ENCODE measurements around the gene PUS10.

The PUS10 gene

DNA sequence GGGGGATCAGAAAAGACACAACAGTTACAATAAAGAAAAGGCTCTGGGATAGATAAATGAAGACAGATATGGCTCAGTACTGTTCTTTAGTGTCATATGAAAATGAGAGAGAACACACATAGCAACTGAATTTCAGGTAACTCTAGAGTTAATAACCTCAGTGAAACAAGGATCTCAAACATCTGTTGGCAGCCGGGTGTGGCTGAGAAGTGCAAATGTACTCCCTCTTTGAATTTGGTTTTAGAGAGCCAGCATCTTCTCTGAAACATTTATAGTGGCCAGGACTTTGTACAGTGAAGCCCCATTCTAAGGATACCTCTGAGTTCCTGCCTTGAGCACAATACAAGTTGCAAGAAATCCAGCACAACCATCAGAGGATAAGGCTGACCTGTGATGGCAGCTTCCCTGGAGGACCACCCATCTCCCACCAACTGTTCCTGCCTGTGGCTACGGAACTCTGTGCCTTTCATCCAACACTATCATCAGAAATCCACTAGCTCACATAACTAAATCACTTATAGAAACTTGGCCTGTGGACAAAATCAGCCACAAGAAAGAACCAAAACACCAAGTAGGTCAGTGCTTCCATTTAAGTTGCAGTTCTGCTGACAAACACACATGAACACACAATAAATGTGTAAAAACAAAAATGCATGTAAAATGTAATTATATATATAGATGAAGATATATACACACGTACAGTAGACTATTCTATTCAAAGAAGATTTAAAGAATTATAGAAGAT lies 37.8 kb downstream of the PUS10 start:
- no peak overlapping the region for H2AK5ac ChIP-seq (ENCODE audit: low read length)
- H3K56ac ChIP-seq (ENCODE audit: low read length) = no peak overlapping the region
- H3K79me2 ChIP-seq (ENCODE audit: control insufficient read depth, insufficient read depth, low read length) = no peaks in the 10 kb centered on the region
- no peak overlapping the region for H3K23ac ChIP-seq (ENCODE audit: low read length)
- no peak overlapping the region for H4K8ac ChIP-seq (ENCODE audit: low read depth, low read length)
- H2BK15ac ChIP-seq (replicated peaks; ENCODE audit: low read depth) = no peak overlapping the region
- no peaks in the 10 kb centered on the region for H3K36me3 ChIP-seq (ENCODE audit: control insufficient read depth, insufficient read depth, low read length)
- no peak overlapping the region for H3K4me2 ChIP-seq (ENCODE audit: low read length)
- H3K4me1 ChIP-seq (ENCODE audit: control insufficient read depth, low read depth, low read length) = no peaks in the 10 kb centered on the region
- no peak overlapping the region for H4K5ac ChIP-seq (ENCODE audit: low read length)
- no peak overlapping the region for H3K4me3 ChIP-seq (ENCODE audit: low read length)
- DNase-seq = no peak
- no peak overlapping the region for H3K4ac ChIP-seq (ENCODE audit: low read depth, low read length)
- H3K27me3 ChIP-seq (ENCODE audit: insufficient read depth, low read length, poor library complexity) = no peaks in the 10 kb centered on the region
- WGBS (ENCODE audit: extremely low coverage, insufficient coverage, low lambda C conversion rate) = no CpG with 5 or more reads among the region's 3 CpGs
- H3K27ac ChIP-seq (ENCODE audit: low read depth, low read length) = no peak overlapping the region
- H2BK120ac ChIP-seq (ENCODE audit: low read depth, low read length) = no peak overlapping the region
- H3K79me1 ChIP-seq (ENCODE audit: low read length) = no peaks in the 10 kb centered on the region
- H2BK5ac ChIP-seq (ENCODE audit: low read length) = no peak overlapping the region
- H3K18ac ChIP-seq (ENCODE audit: low read length) = no peak overlapping the region
- H3K9ac ChIP-seq (ENCODE audit: low read length) = no peak overlapping the region

DNA sequence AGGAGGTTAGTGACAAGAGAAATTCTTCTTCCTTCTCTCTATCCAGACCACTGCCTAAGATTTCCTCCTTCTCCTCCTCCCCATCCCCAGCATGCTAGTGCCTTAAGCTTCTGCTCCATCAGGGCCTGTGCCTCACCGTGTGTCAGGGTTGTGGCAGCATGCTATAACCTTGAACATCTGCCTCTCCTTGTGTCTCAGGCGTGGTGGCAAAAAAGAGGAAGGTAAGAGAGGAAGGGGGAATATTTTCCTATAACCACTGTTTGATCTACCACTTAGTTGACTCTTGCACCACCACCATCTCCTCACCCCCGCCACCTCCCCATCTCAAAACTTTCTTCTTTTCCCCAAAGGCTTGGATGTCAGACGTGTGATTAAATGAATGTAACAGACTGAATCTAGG lies 38.8 kb downstream of the PUS10 start:
- Histone ChIP-seq H4K5ac (ENCODE audit: low read length) (no peak overlapping the region), H3K23ac (ENCODE audit: low read length) (no peak overlapping the region), H3K4me2 (ENCODE audit: low read length) (no peak overlapping the region), H3K27me3 (ENCODE audit: insufficient read depth, low read length, poor library complexity) (no peaks in the 10 kb centered on the region), H3K4ac (ENCODE audit: low read depth, low read length) (no peak overlapping the region), H3K79me2 (ENCODE audit: control insufficient read depth, insufficient read depth, low read length) (no peaks in the 10 kb centered on the region), H2BK15ac (replicated peaks; ENCODE audit: low read depth) (no peak overlapping the region), H2BK120ac (ENCODE audit: low read depth, low read length) (no peak overlapping the region), H3K36me3 (ENCODE audit: control insufficient read depth, insufficient read depth, low read length) (no peaks in the 10 kb centered on the region), H3K4me3 (ENCODE audit: low read length) (no peak overlapping the region), H3K79me1 (ENCODE audit: low read length) (no peaks in the 10 kb centered on the region), H3K9ac (ENCODE audit: low read length) (no peak overlapping the region), H3K18ac (ENCODE audit: low read length) (no peak overlapping the region), H3K27ac (ENCODE audit: low read depth, low read length) (no peak overlapping the region), H4K8ac (ENCODE audit: low read depth, low read length) (no peak overlapping the region), H3K4me1 (ENCODE audit: control insufficient read depth, low read depth, low read length) (no peaks in the 10 kb centered on the region), H3K56ac (ENCODE audit: low read length) (no peak overlapping the region), H2AK5ac (ENCODE audit: low read length) (no peak overlapping the region), H2BK5ac (ENCODE audit: low read length) (no peak overlapping the region)
- no CpG with 5 or more reads among the region's 4 CpGs for WGBS (ENCODE audit: extremely low coverage, insufficient coverage, low lambda C conversion rate)
- no peak for DNase-seq

DNA sequence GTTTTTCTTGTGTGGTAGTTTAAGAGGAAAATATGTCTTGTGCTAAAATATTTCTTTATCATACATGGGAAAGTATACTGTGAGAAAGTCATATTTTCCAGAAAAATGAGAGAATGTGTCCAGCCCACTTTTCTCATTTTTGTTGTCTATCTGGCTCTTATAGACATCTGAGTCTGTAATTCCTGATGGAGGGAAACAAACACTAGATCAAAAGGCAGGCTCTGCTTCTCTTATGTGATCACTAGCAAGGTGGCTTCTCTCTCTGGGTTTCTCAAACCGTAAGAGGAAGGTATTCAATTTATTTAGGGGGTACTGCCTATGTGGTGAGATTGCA lies 40.5 kb downstream of the PUS10 start:
- Histone ChIP-seq H2BK120ac (ENCODE audit: low read depth, low read length) (no peak overlapping the region), H2BK5ac (ENCODE audit: low read length) (no peak overlapping the region), H3K36me3 (ENCODE audit: control insufficient read depth, insufficient read depth, low read length) (no peaks in the 10 kb centered on the region), H3K23ac (ENCODE audit: low read length) (no peak overlapping the region), H4K8ac (ENCODE audit: low read depth, low read length) (no peak overlapping the region), H3K18ac (ENCODE audit: low read length) (no peak overlapping the region), H3K79me2 (ENCODE audit: control insufficient read depth, insufficient read depth, low read length) (no peaks in the 10 kb centered on the region), H3K27ac (ENCODE audit: low read depth, low read length) (no peak overlapping the region), H3K4me2 (ENCODE audit: low read length) (no peak overlapping the region), H3K27me3 (ENCODE audit: insufficient read depth, low read length, poor library complexity) (no peaks in the 10 kb centered on the region), H3K4me1 (ENCODE audit: control insufficient read depth, low read depth, low read length) (no peaks in the 10 kb centered on the region), H3K4ac (ENCODE audit: low read depth, low read length) (no peak overlapping the region), H3K9ac (ENCODE audit: low read length) (no peak overlapping the region), H3K56ac (ENCODE audit: low read length) (no peak overlapping the region), H4K5ac (ENCODE audit: low read length) (no peak overlapping the region), H2AK5ac (ENCODE audit: low read length) (no peak overlapping the region), H2BK15ac (replicated peaks; ENCODE audit: low read depth) (no peak overlapping the region), H3K4me3 (ENCODE audit: low read length) (no peak overlapping the region), H3K79me1 (ENCODE audit: low read length) (no peaks in the 10 kb centered on the region)
- no CpG with 5 or more reads among the region's 1 CpG for WGBS (ENCODE audit: extremely low coverage, insufficient coverage, low lambda C conversion rate)
- no peak for DNase-seq

DNA sequence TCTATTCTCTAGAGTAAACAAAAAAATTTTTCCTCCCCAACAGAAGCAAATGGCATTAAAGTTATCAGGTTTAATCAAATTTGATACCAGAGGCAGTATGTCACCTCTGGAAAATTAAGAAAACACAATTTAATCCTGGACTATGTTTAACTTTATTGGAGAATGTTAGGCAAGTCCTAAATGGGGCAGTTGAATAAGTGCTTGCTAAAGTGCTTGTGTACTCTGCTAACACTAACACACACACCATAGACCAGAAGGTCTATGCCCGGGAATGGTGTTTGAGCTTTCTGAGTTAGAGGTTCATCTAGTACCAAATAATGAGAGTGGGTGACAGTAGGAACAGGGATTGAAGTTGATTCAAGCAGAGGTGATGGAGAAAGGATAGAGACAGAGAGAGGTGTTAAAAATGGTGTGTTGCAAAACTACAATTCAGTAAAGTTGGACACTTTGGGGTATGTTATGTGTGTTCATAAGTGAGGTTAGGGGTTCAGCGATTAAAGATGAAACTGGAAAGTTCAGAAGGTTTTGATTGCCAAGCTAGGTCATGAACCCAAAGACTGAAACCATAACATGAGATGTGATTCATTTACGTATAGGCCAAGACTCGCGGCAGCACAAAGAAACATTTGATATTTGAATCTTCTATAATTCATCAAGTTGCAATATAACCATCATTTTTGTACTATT lies 41.0 kb downstream of the PUS10 start:
- no peak overlapping the region for H2BK120ac ChIP-seq (ENCODE audit: low read depth, low read length)
- H3K4me1 ChIP-seq (ENCODE audit: control insufficient read depth, low read depth, low read length) = no peaks in the 10 kb centered on the region
- no peak overlapping the region for H3K4me2 ChIP-seq (ENCODE audit: low read length)
- H3K9ac ChIP-seq (ENCODE audit: low read length) = no peak overlapping the region
- H2BK15ac ChIP-seq (replicated peaks; ENCODE audit: low read depth) = no peak overlapping the region
- no peaks in the 10 kb centered on the region for H3K36me3 ChIP-seq (ENCODE audit: control insufficient read depth, insufficient read depth, low read length)
- no peak overlapping the region for H2BK5ac ChIP-seq (ENCODE audit: low read length)
- H3K4me3 ChIP-seq (ENCODE audit: low read length) = no peak overlapping the region
- no peak for DNase-seq
- no peak overlapping the region for H3K27ac ChIP-seq (ENCODE audit: low read depth, low read length)
- no peak overlapping the region for H3K23ac ChIP-seq (ENCODE audit: low read length)
- H4K8ac ChIP-seq (ENCODE audit: low read depth, low read length) = no peak overlapping the region
- H3K18ac ChIP-seq (ENCODE audit: low read length) = no peak overlapping the region
- no peak overlapping the region for H4K5ac ChIP-seq (ENCODE audit: low read length)
- no peak overlapping the region for H3K56ac ChIP-seq (ENCODE audit: low read length)
- H3K4ac ChIP-seq (ENCODE audit: low read depth, low read length) = no peak overlapping the region
- H3K79me2 ChIP-seq (ENCODE audit: control insufficient read depth, insufficient read depth, low read length) = no peaks in the 10 kb centered on the region
- no CpG with 5 or more reads among the region's 5 CpGs for WGBS (ENCODE audit: extremely low coverage, insufficient coverage, low lambda C conversion rate)
- H2AK5ac ChIP-seq (ENCODE audit: low read length) = no peak overlapping the region
- H3K27me3 ChIP-seq (ENCODE audit: insufficient read depth, low read length, poor library complexity) = no peaks in the 10 kb centered on the region
- H3K79me1 ChIP-seq (ENCODE audit: low read length) = no peaks in the 10 kb centered on the region

DNA sequence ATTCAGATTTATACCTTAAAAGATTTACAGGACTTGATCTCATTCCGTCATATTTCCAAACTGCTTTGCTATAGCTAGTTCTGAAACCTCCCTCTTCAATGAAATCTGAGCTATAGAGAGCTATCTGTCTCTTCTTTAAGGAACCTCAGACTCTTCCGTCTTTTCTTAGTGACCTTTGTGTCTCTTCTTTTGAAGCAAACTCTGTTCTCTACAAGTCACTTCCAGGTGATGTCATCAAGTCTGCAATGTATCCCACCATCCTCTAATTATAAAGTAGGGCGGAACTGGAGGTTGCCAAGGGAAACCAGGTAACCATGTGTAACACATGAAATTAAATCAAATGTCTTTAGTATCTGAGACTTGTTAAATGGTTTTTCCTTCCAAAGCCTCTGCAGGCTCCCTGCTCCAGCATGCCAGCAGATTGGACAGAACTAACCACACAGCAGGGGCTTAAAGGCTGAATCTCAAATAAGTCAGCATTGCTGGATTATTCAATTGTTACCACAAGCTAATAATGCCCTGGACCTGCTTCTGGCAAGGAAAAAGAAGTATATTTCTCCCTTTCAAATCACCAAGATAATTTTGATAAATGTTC lies 41.7 kb downstream of the PUS10 start:
- Histone ChIP-seq H4K8ac (ENCODE audit: low read depth, low read length) (no peak overlapping the region), H3K79me1 (ENCODE audit: low read length) (no peaks in the 10 kb centered on the region), H3K9ac (ENCODE audit: low read length) (no peak overlapping the region), H3K23ac (ENCODE audit: low read length) (no peak overlapping the region), H3K4me3 (ENCODE audit: low read length) (no peak overlapping the region), H3K4ac (ENCODE audit: low read depth, low read length) (no peak overlapping the region), H2BK5ac (ENCODE audit: low read length) (no peak overlapping the region), H3K36me3 (ENCODE audit: control insufficient read depth, insufficient read depth, low read length) (no peaks in the 10 kb centered on the region), H3K4me2 (ENCODE audit: low read length) (no peak overlapping the region), H2BK120ac (ENCODE audit: low read depth, low read length) (no peak overlapping the region), H4K5ac (ENCODE audit: low read length) (no peak overlapping the region), H3K27me3 (ENCODE audit: insufficient read depth, low read length, poor library complexity) (no peaks in the 10 kb centered on the region), H2BK15ac (replicated peaks; ENCODE audit: low read depth) (no peak overlapping the region), H2AK5ac (ENCODE audit: low read length) (no peak overlapping the region), H3K56ac (ENCODE audit: low read length) (no peak overlapping the region), H3K4me1 (ENCODE audit: control insufficient read depth, low read depth, low read length) (no peaks in the 10 kb centered on the region), H3K27ac (ENCODE audit: low read depth, low read length) (no peak overlapping the region), H3K79me2 (ENCODE audit: control insufficient read depth, insufficient read depth, low read length) (no peaks in the 10 kb centered on the region), H3K18ac (ENCODE audit: low read length) (no peak overlapping the region)
- no CpG with 5 or more reads among the region's 3 CpGs for WGBS (ENCODE audit: extremely low coverage, insufficient coverage, low lambda C conversion rate)
- DNase-seq = no peak
